OCI-LY3 (cell line): ENCODE results near the gene CLDND2.

Experiments used
- H2AFZ ChIP-seq: fragments of 200-600, 300-600 bp; shearing (Covaris generic); 2 replicates; pipeline ENCODE4 v1.6.0; 2014; ENCODE audit warnings: antibody characterized with exemption, low read depth, low read length
- H3K27ac ChIP-seq: fragments of 200-600, 300-600 bp; sonication (generic); 2 replicates; pipeline ENCODE4 v1.5.1; 2014; ENCODE audit warnings: mild to moderate bottlenecking, low read length, moderate library complexity, mixed read lengths
- H3K27me3 ChIP-seq: fragments of 200-600, 300-600 bp; sonication (generic); 2 replicates; pipeline ENCODE4 v1.6.1; 2014; ENCODE audit warnings: low read depth, low read length, mixed read lengths
- H3K36me3 ChIP-seq: fragments of 200-600, 300-600 bp; sonication (generic); replicated peaks from 2 replicates; pipeline ENCODE3; 2014; ENCODE audit warnings: low read depth, low read length, mixed read lengths
- H3K4me1 ChIP-seq: fragments of 300-600, 200-600 bp; sonication (generic); 2 replicates; pipeline ENCODE4 v1.6.1; 2014; ENCODE audit warnings: low read length, mixed read lengths
- H3K4me2 ChIP-seq: fragments of 200-600, 300-600 bp; sonication (generic); 2 replicates; pipeline ENCODE4 v1.6.1; 2014; ENCODE audit warnings: low read length, mixed read lengths
- H3K4me3 ChIP-seq: fragments of 300-600, 200-600 bp; sonication (generic); 2 replicates; pipeline ENCODE4 v1.5.1; 2014; ENCODE audit warnings: antibody characterized with exemption, mild to moderate bottlenecking, low read length, moderate library complexity
- H3K79me2 ChIP-seq: fragments of 300-600, 200-600 bp; shearing (Covaris generic); 2 replicates; pipeline ENCODE4 v1.6.1; 2014; ENCODE audit warnings: mild to moderate bottlenecking, low read length, mixed read lengths
- H3K9ac ChIP-seq: fragments of 300-600, 200-600 bp; shearing (Covaris generic); 2 replicates; pipeline ENCODE4 v1.6.0; 2014; ENCODE audit warnings: mild to moderate bottlenecking, low read length, moderate library complexity
- H3K9me3 ChIP-seq: fragments of 200-600, 300-600 bp; shearing (Covaris generic); 2 replicates; pipeline ENCODE4 v1.6.1; 2014; ENCODE audit warnings: low read length, mixed read lengths; ENCODE audit not compliant: insufficient read depth
- H4K20me1 ChIP-seq: fragments of 200-600, 300-600 bp; sonication (generic); 2 replicates; pipeline ENCODE4 v1.6.1; 2016; ENCODE audit warnings: low read length, mixed read lengths; ENCODE audit not compliant: insufficient read depth
- CTCF ChIP-seq: fragments of 200-600, 300-600 bp; sonication (generic); IDR thresholded peaks from 2 replicates; pipeline ENCODE4 v1.5.1; 2014; ENCODE audit warnings: antibody characterized with exemption, low read length, low read depth
- EZH2phosphoT487 ChIP-seq: fragments of 200-600 bp; shearing (Covaris generic); IDR thresholded peaks from 2 replicates; pipeline ENCODE4 v1.6.1; 2018; ENCODE audit warnings: antibody characterized with exemption, mixed run types, low read depth

CLDND2 gene

GRCh38 chr19:51367255-51367564 lies 1.6 kb downstream of the CLDND2 start:
- H3K4me1 ChIP-seq, result peaks cover 12% of the 10 kb centered on the region
- H3K27ac ChIP-seq, result peak overlapping the region; percentile 83
- peak overlapping the region; percentile 95 for H3K4me3 ChIP-seq
- H3K79me2 ChIP-seq, result peaks cover 19% of the 10 kb centered on the region
- no peak for TF ChIP-seq EZH2phosphoT487
- no peak for TF ChIP-seq CTCF
- no peaks in the 10 kb centered on the region for H3K27me3 ChIP-seq
- H4K20me1 ChIP-seq, result no peaks in the 10 kb centered on the region
- H3K9me3 ChIP-seq, result no peaks in the 10 kb centered on the region
- H3K9ac ChIP-seq, result peak overlapping the region; percentile 96
- no peaks in the 10 kb centered on the region for H3K36me3 ChIP-seq
- peak overlapping the region; percentile 29; the same call in 1 of the 2 replicates for H2AFZ ChIP-seq
- peak overlapping the region; percentile 84 for H3K4me2 ChIP-seq

GRCh38 chr19:51366389-51367254 lies 2.2 kb downstream of the CLDND2 start:
- Histone ChIP-seq H3K27me3 (no peaks in the 10 kb centered on the region), H3K9ac (peak overlapping the region; percentile 96), H3K4me3 (peak overlapping the region; percentile 95), H2AFZ (peak overlapping the region; percentile 29; the same call in 1 of the 2 replicates), H4K20me1 (no peaks in the 10 kb centered on the region), H3K79me2 (peaks cover 19% of the 10 kb centered on the region), H3K4me1 (peaks cover 12% of the 10 kb centered on the region), H3K36me3 (no peaks in the 10 kb centered on the region), H3K9me3 (no peaks in the 10 kb centered on the region), H3K27ac (peak overlapping the region; percentile 83), H3K4me2 (peak overlapping the region; percentile 94)
- TF ChIP-seq CTCF (no peak), EZH2phosphoT487 (no peak)

GRCh38 chr19:51365965-51366388 lies 2.8 kb downstream of the CLDND2 start, which contains the start of gene ETFB:
TSS of gene ETFB (minus strand) at chr19:51366388. CDS start at chr19:51366326, 62 bp downstream.
- TF ChIP-seq EZH2phosphoT487 (no peak), CTCF (no peak)
- Histone ChIP-seq H3K27ac (peak within 1 kb of the TSS; percentile 83), H3K36me3 (no peaks in the 10 kb centered on the region), H4K20me1 (no peaks in the 10 kb centered on the region), H3K4me3 (peak within 1 kb of the TSS; percentile 95), H3K4me1 (peaks cover 12% of the 10 kb centered on the region), H2AFZ (peak within 1 kb of the TSS; percentile 34), H3K4me2 (peak within 1 kb of the TSS; percentile 94), H3K9me3 (no peaks in the 10 kb centered on the region), H3K27me3 (no peaks in the 10 kb centered on the region), H3K9ac (peak within 1 kb of the TSS; percentile 96), H3K79me2 (peaks cover 19% of the 10 kb centered on the region)

GRCh38 chr19:51365211-51365964 lies 3.4 kb downstream of the CLDND2 start:
- H3K79me2 ChIP-seq, result peaks cover 19% of the 10 kb centered on the region
- peak overlapping the region; percentile 51 for H3K27ac ChIP-seq
- H2AFZ ChIP-seq, result peak overlapping the region; percentile 34
- peak; percentile 37 for TF ChIP-seq CTCF
- TF ChIP-seq EZH2phosphoT487, result no peak
- peak overlapping the region; percentile 94 for H3K4me2 ChIP-seq
- peak overlapping the region; percentile 90 for H3K9ac ChIP-seq
- no peaks in the 10 kb centered on the region for H4K20me1 ChIP-seq
- H3K4me1 ChIP-seq, result peaks cover 12% of the 10 kb centered on the region
- H3K36me3 ChIP-seq, result no peaks in the 10 kb centered on the region
- no peaks in the 10 kb centered on the region for H3K9me3 ChIP-seq
- H3K27me3 ChIP-seq, result no peaks in the 10 kb centered on the region
- peak overlapping the region; percentile 95 for H3K4me3 ChIP-seq
